H1 (cell line): ENCODE results near the gene PTMS. TPM values are rescaled to one million over a fixed set of nuclear protein-coding genes. Genes with fewer than 3 reads are reported as not detected.

Source experiments
- CTCF ChIA-PET: fragments of 300-600 bp; sonication (Branson Sonifier 250); formaldehyde crosslinking; loops from one replicate; lab custom pipeline; 2021; ENCODE audit not compliant: partially characterized antibody; lab: Charles Lee
- POLR2A ChIA-PET: fragments of 300-600 bp; sonication (Branson Sonifier 250); formaldehyde crosslinking; loops from one replicate; lab custom pipeline; 2021; ENCODE audit warnings: inconsistent platforms; ENCODE audit not compliant: partially characterized antibody; lab: Charles Lee
- DNase-seq, 2 experiments: peaks; one replicate each; pipeline versions ENCODE4 v3.0.0 to v3.0.0-alpha.2; 2010 to 2022; ENCODE audit warnings: low spot score in 2 of 2, low read depth in 1 of 2, mixed read lengths in 1 of 2
- FAIRE-seq: peaks from 2 replicates; lab custom pipeline; 2011; peaks lifted over from hg19 to GRCh38; lab: Jason Lieb, UNC
- H2AFZ ChIP-seq: 2 replicates; pipeline ENCODE4 v1.8.1; 2012; ENCODE audit warnings: low read length, inconsistent platforms
- H2AK5ac ChIP-seq: 2 replicates; pipeline ENCODE4 v1.6.1; 2013; ENCODE audit warnings: low read depth, low read length
- H2BK120ac ChIP-seq: replicated peaks from 2 replicates; pipeline ENCODE3; 2013; ENCODE audit warnings: low read depth, low read length, inconsistent platforms
- H2BK12ac ChIP-seq: 2 replicates; pipeline ENCODE4 v1.6.1; 2013; ENCODE audit warnings: low read depth, low read length
- H2BK15ac ChIP-seq: 2 replicates; pipeline ENCODE4 v1.6.1; 2013; ENCODE audit warnings: low read length
- H2BK20ac ChIP-seq: 2 replicates; pipeline ENCODE4 v1.6.1; 2013; ENCODE audit warnings: low read length
- H2BK5ac ChIP-seq: 2 replicates; pipeline ENCODE4 v1.6.1; 2013; ENCODE audit warnings: low read depth, low read length
- H3K14ac ChIP-seq: 2 replicates; pipeline ENCODE4 v1.6.1; 2013; ENCODE audit warnings: inconsistent platforms; ENCODE audit not compliant: insufficient read length
- H3K18ac ChIP-seq: 2 replicates; pipeline ENCODE4 v1.6.1; 2013; ENCODE audit warnings: low read length; ENCODE audit errors: extremely low read depth
- H3K23ac ChIP-seq: 2 replicates; pipeline ENCODE4 v1.6.1; 2013; ENCODE audit warnings: inconsistent platforms; ENCODE audit not compliant: insufficient read length
- H3K23me2 ChIP-seq: 2 replicates; pipeline ENCODE4 v1.6.1; 2013; ENCODE audit warnings: low read depth, low read length
- H3K27ac ChIP-seq: 2 replicates; pipeline ENCODE4 v1.6.1; 2011; ENCODE audit warnings: low read depth, low read length, inconsistent platforms
- H3K27me3 ChIP-seq, 4 experiments: replicated peaks in 1 of 4; 1 replicate in 1 of 4; 2 replicates in 3 of 4; pipeline versions ENCODE4 v1.6.1 to v1.8.1; 2011 to 2013; ENCODE audit warnings: low read length in 3 of 4, mild to moderate bottlenecking in 3 of 4, inconsistent platforms in 2 of 4, mixed read lengths in 2 of 4, moderate library complexity in 1 of 4; ENCODE audit not compliant: control insufficient read depth in 3 of 4, insufficient read depth in 3 of 4; ENCODE audit errors: extremely low read depth in 1 of 4
- H3K36me3 ChIP-seq, 4 experiments: 2 replicates each; pipeline versions ENCODE4 v1.6.1 to v1.8.1; 2011 to 2013; ENCODE audit warnings: mild to moderate bottlenecking in 4 of 4, low read length in 3 of 4, moderate library complexity in 2 of 4, control low read depth in 1 of 4, inconsistent platforms in 1 of 4; ENCODE audit not compliant: insufficient read depth in 4 of 4, control insufficient read depth in 2 of 4
- H3K4ac ChIP-seq: replicated peaks from 2 replicates; pipeline ENCODE3; 2013; ENCODE audit warnings: low read length, low read depth, mixed read lengths, inconsistent platforms; ENCODE audit not compliant: insufficient read length
- H3K4me1 ChIP-seq, 4 experiments: replicated peaks in 1 of 4; 1 replicate in 1 of 4; 2 replicates in 3 of 4; pipeline versions ENCODE4 v1.6.1 to v1.8.1; 2011 to 2013; ENCODE audit warnings: low read length in 3 of 4, inconsistent platforms in 2 of 4, mixed read lengths in 1 of 4; ENCODE audit not compliant: insufficient read depth in 4 of 4, control insufficient read depth in 3 of 4
- H3K4me2 ChIP-seq, 2 experiments: 2 replicates each; pipeline versions ENCODE4 v1.6.1 to v1.8.1; 2011 to 2013; ENCODE audit warnings: low read depth in 2 of 2, low read length in 2 of 2, control low read depth in 1 of 2, inconsistent platforms in 1 of 2, mild to moderate bottlenecking in 1 of 2; ENCODE audit not compliant: insufficient read depth in 1 of 2
- H3K4me3 ChIP-seq, 4 experiments: fragments of 200-600, 300-600 bp in 1 of 4; sonication (generic), shearing (Covaris generic), sonication (Bioruptor Twin) in 1 of 4; 2 replicates each; pipeline versions ENCODE4 v1.5.1 to v1.8.1; 2011 to 2016; ENCODE audit warnings: low read length in 4 of 4, low read depth in 3 of 4, control low read depth in 2 of 4, inconsistent platforms in 2 of 4, mild to moderate bottlenecking in 2 of 4, mixed read lengths in 1 of 4, moderate library complexity in 1 of 4; ENCODE audit not compliant: insufficient read depth in 2 of 4; ENCODE audit errors: extremely low read depth in 1 of 4
- H3K56ac ChIP-seq: replicated peaks from 2 replicates; pipeline ENCODE3; 2013; ENCODE audit warnings: low read depth, mild to moderate bottlenecking, mixed read lengths, low read length, inconsistent platforms; ENCODE audit not compliant: insufficient read length
- H3K79me1 ChIP-seq: 2 replicates; pipeline ENCODE4 v1.6.1; 2013; ENCODE audit warnings: low read depth, low read length, control low read depth
- H3K79me2 ChIP-seq, 2 experiments: 2 replicates each; pipeline versions ENCODE4 v1.6.1 to v1.8.1; 2012 to 2013; ENCODE audit warnings: low read length in 2 of 2, mild to moderate bottlenecking in 2 of 2, inconsistent platforms in 1 of 2; ENCODE audit not compliant: insufficient read depth in 2 of 2, control insufficient read depth in 1 of 2
- H3K9ac ChIP-seq, 4 experiments: replicated peaks in 1 of 4; 1 replicate in 1 of 4; 2 replicates in 3 of 4; pipeline versions ENCODE4 v1.6.1 to v1.8.1; 2011 to 2013; ENCODE audit warnings: low read depth in 3 of 4, low read length in 3 of 4, control low read depth in 2 of 4, mild to moderate bottlenecking in 2 of 4, moderate library complexity in 2 of 4, inconsistent platforms in 1 of 4; ENCODE audit errors: extremely low read depth in 1 of 4
- H3K9me3 ChIP-seq, 2 experiments: 2 replicates each; pipeline versions ENCODE4 v1.6.1 to v1.8.1; 2012 to 2013; ENCODE audit warnings: mild to moderate bottlenecking in 2 of 2, moderate library complexity in 2 of 2, control low read depth in 1 of 2, inconsistent platforms in 1 of 2, low read depth in 1 of 2, low read length in 1 of 2, mixed read lengths in 1 of 2; ENCODE audit not compliant: insufficient read depth in 2 of 2
- H4K20me1 ChIP-seq, 2 experiments: replicated peaks in 1 of 2; 2 replicates each; pipeline versions ENCODE3 to v1.8.1; 2011 to 2013; ENCODE audit warnings: inconsistent platforms in 2 of 2, low read length in 2 of 2, mild to moderate bottlenecking in 1 of 2; ENCODE audit not compliant: insufficient read depth in 2 of 2, control insufficient read depth in 1 of 2
- H4K5ac ChIP-seq: 2 replicates; pipeline ENCODE4 v1.6.1; 2013; ENCODE audit warnings: low read length, low read depth, mixed read lengths, inconsistent platforms; ENCODE audit not compliant: insufficient read length
- H4K8ac ChIP-seq: 2 replicates; pipeline ENCODE4 v1.8.0; 2013; ENCODE audit warnings: mild to moderate bottlenecking, moderate library complexity, low read length, inconsistent platforms; ENCODE audit not compliant: insufficient read depth; ENCODE audit errors: extremely low read depth
- H4K91ac ChIP-seq: replicated peaks from 2 replicates; pipeline ENCODE3; 2013; ENCODE audit warnings: low read length, mixed read lengths, inconsistent platforms; ENCODE audit not compliant: insufficient read length
- BRCA1 ChIP-seq: IDR thresholded peaks from 2 replicates; pipeline ENCODE4 v1.6.1; 2012; ENCODE audit warnings: low read depth, low read length, improper control_type of control experiment
- CTBP2 ChIP-seq: IDR thresholded peaks from 2 replicates; pipeline ENCODE4 v1.7.0; 2011; ENCODE audit warnings: borderline replicate concordance, mild to moderate bottlenecking, moderate library complexity, mixed read lengths, low read length; ENCODE audit not compliant: insufficient read depth, insufficient read length
- JUND ChIP-seq: IDR thresholded peaks from 2 replicates; pipeline ENCODE4 v1.6.1; 2011; ENCODE audit warnings: mild to moderate bottlenecking, improper control_type of control experiment, low read length
- KDM5A ChIP-seq: fragments of 200-600 bp; IDR thresholded peaks from 2 replicates; pipeline ENCODE4 v1.7.1; 2012; ENCODE audit warnings: mild to moderate bottlenecking, low read length, inconsistent platforms, mixed read lengths
- MAX ChIP-seq: IDR thresholded peaks from 2 replicates; pipeline ENCODE4 v1.6.1; 2012; ENCODE audit warnings: inconsistent platforms
- SAP30 ChIP-seq: fragments of 300-600 bp; sonication (generic); IDR thresholded peaks from 2 replicates; pipeline ENCODE4 v1.7.1; 2012; ENCODE audit warnings: low read length, moderate library complexity, mild to moderate bottlenecking, inconsistent platforms; ENCODE audit not compliant: insufficient read depth, insufficient replicate concordance
- SUZ12 ChIP-seq: fragments of 200-600 bp; sonication (generic); IDR thresholded peaks from 2 replicates; pipeline ENCODE4 v1.6.1; 2012; ENCODE audit warnings: mild to moderate bottlenecking, inconsistent platforms, low read length, moderate library complexity, mixed read lengths
- YY1 ChIP-seq: IDR thresholded peaks from 2 replicates; pipeline ENCODE4 v1.6.1; 2011; ENCODE audit warnings: low read depth, mild to moderate bottlenecking, low read length
- ZNF274 ChIP-seq: IDR thresholded peaks from 2 replicates; pipeline ENCODE4 v1.7.0; 2012; ENCODE audit warnings: low read length, borderline replicate concordance; ENCODE audit errors: extremely low read depth
- WGBS, 2 experiments: shearing (Covaris generic) in 1 of 2; methylation state at CpG; one replicate each; pipeline versions ENCODE4 v1.1.6 to v1.1.7; 2013 to 2015; ENCODE audit warnings: low lambda C conversion rate in 2 of 2, mixed read lengths in 2 of 2, inconsistent platforms in 1 of 2, low coverage in 1 of 2, missing lambda C conversion rate in 1 of 2; ENCODE audit not compliant: insufficient replicate concordance in 2 of 2, insufficient coverage in 1 of 2, insufficient read length in 1 of 2; ENCODE audit errors: extremely low coverage in 1 of 2, missing lambda C conversion rate in 1 of 2; 5-methylcytosine and 5-hydroxymethylcytosine counted together
- polyA plus RNA-seq, 7 experiments: library from polyadenylated mRNA; depleted of rRNA in 3 of 7; stranded (reverse) in 5 of 7; unstranded in 2 of 7; fragments of >200 nt in 5 of 7; fragments of 200-250 nt in 2 of 7; gene quantifications; 1 replicate in 5 of 7; 2 replicates in 1 of 7; 4 replicates in 1 of 7; pipeline versions ENCODE4 v1.2.1 to v1.2.3, GENCODE V29; 2011 to 2013; ENCODE audit warnings: missing spikeins in 2 of 7, mixed read lengths in 2 of 7
- total RNA-seq: library from RNA; stranded (reverse); fragmentation: NEBNext Ultra II Directional; extraction: Animal tissue kit (Norgen Biotek cat#: 25700); gene quantifications from 2 replicates; pipeline ENCODE4 v1.2.1, GENCODE V29; 2021

PTMS gene
- total and polyA plus RNA-seq, 2 of the 8 experiments (the other 6 are each of a cell fraction or from before 2014, with no cell fraction given), result 444 to 553 TPM

- TF ChIP-seq SAP30 (no peak), MAX (no peak), BRCA1 (no peak), KDM5A (no peak), SUZ12 (no peak), ZNF274 (no peak), JUND (no peak), YY1 (no peak), CTBP2 (no peak)
- FAIRE-seq, result no peak
Measured at GRCh38 chr12:6783828-6784227, 17.7 kb downstream of the PTMS start.

More at GRCh38 chr12:6783828-6784227, 17.7 kb downstream of the PTMS start:
- Histone ChIP-seq H2BK12ac (no peak overlapping the region), H3K23me2 (no peaks in the 10 kb centered on the region), H2AK5ac (no peak overlapping the region), H3K4me3 (no peak overlapping the region), H2BK120ac (no peak overlapping the region), H3K79me1 (no peaks in the 10 kb centered on the region), H3K4me2 (no peak overlapping the region), H2BK5ac (no peak overlapping the region), H3K4ac (no peak overlapping the region), H3K9ac (no peak overlapping the region), H2BK20ac (no peak overlapping the region), H3K79me2 (no peaks in the 10 kb centered on the region), H3K36me3 (no peaks in the 10 kb centered on the region), H4K20me1 (no peaks in the 10 kb centered on the region), H4K91ac (no peak overlapping the region), H3K23ac (no peak overlapping the region), H2AFZ (no peak overlapping the region), H3K9me3 (no peaks in the 10 kb centered on the region), H4K8ac (no peak overlapping the region), H3K27me3 (no peaks in the 10 kb centered on the region), H2BK15ac (no peak overlapping the region), H3K14ac (no peak overlapping the region), H3K18ac (no peak overlapping the region), H3K27ac (no peak overlapping the region), H4K5ac (no peak overlapping the region), H3K56ac (no peak overlapping the region), H3K4me1 (peaks cover 4 to 9% (median 7%) of the 10 kb centered on the region in 4 experiments)
- POLR2A ChIA-PET, result interaction anchor here (0.6 to 2.0 kb wide), 7 partner anchors 9 to 246 kb away, joined by 3 to 9 read pairs (median 5); partner anchors contain the start of gene MLF2
- 90% methylated on average over 9 of the region's 9 CpGs; no CpG with 5 or more reads in 1 of the 2 experiments for WGBS, 2 experiments
- CTCF ChIA-PET, result interaction anchor here (0.6 to 29.6 kb wide), 9 partner anchors 9 to 163 kb away, joined by 3 to 532 read pairs (median 9); partner anchors contain the start of genes GNB3, GPR162, LAG3 and MLF2
- DNase-seq, result no peak
